ENCODE results near the gene DCDC2C.

DCDC2C gene

GRCh38 chr2:3677436-3677835 is 25.9 kb upstream of the DCDC2C start:
- H3K27me3 ChIP-seq (ENCODE audit: insufficient read depth, low read length), result no peaks in the 10 kb centered on the region

GRCh38 chr2:3678212-3678611 is 25.2 kb upstream of the DCDC2C start:
- Histone ChIP-seq H3K4me1 (ENCODE audit: insufficient read depth, low read length, severe bottlenecking) (peaks cover 14% of the 10 kb centered on the region), H4K20me1 (ENCODE audit: insufficient read depth, low read length) (no peaks in the 10 kb centered on the region), H3F3A (ENCODE audit: insufficient read depth, low read length) (no peaks in the 10 kb centered on the region), H3K9ac (ENCODE audit: low read length) (no peak overlapping the region), H3K27me3 (ENCODE audit: insufficient read depth, low read length) (no peaks in the 10 kb centered on the region), H2AFZ (ENCODE audit: low read length) (no peak overlapping the region), H3K9me2 (ENCODE audit: low read depth, low read length) (no peaks in the 10 kb centered on the region), H3K4me2 (ENCODE audit: low read length) (no peak overlapping the region), H3K79me2 (ENCODE audit: insufficient read depth, low read length) (no peaks in the 10 kb centered on the region), H3K4me3 (ENCODE audit: low read depth, low read length, poor library complexity, severe bottlenecking) (no peak overlapping the region), H3K9me3 (ENCODE audit: low read length) (no peaks in the 10 kb centered on the region), H3K27ac (ENCODE audit: low read depth, low read length, poor library complexity, severe bottlenecking) (no peak overlapping the region), H3K36me3 (ENCODE audit: insufficient read depth, low read length) (no peaks in the 10 kb centered on the region; the same call in 1 of the 2 replicates)
- TF ChIP-seq CTCF (IDR thresholded peaks at IDR 0.05; ENCODE audit: low read length), result no peak
- no peak for TF ChIP-seq EZH2 (IDR thresholded peaks at IDR 0.05; ENCODE audit: borderline replicate concordance, low read length)

More at GRCh38 chr2:3677436-3677835, 25.9 kb upstream of the DCDC2C start:
- no peaks in the 10 kb centered on the region for H4K20me1 ChIP-seq (ENCODE audit: insufficient read depth, low read length)
- H3K4me1 ChIP-seq (ENCODE audit: insufficient read depth, low read length, severe bottlenecking), result peaks cover 14% of the 10 kb centered on the region
- no peak overlapping the region for H3K27ac ChIP-seq (ENCODE audit: low read depth, low read length, poor library complexity, severe bottlenecking)
- H3K4me2 ChIP-seq (ENCODE audit: low read length), result no peak overlapping the region
- H2AFZ ChIP-seq (ENCODE audit: low read length), result no peak overlapping the region
- H3K9me3 ChIP-seq (ENCODE audit: low read length), result no peaks in the 10 kb centered on the region
- H3K36me3 ChIP-seq (ENCODE audit: insufficient read depth, low read length), result no peaks in the 10 kb centered on the region; the same call in 1 of the 2 replicates
- no peak overlapping the region for H3K9ac ChIP-seq (ENCODE audit: low read length)
- H3F3A ChIP-seq (ENCODE audit: insufficient read depth, low read length), result no peaks in the 10 kb centered on the region
- TF ChIP-seq CTCF (IDR thresholded peaks at IDR 0.05; ENCODE audit: low read length) (no peak), EZH2 (IDR thresholded peaks at IDR 0.05; ENCODE audit: borderline replicate concordance, low read length) (no peak)
- H3K79me2 ChIP-seq (ENCODE audit: insufficient read depth, low read length), result no peaks in the 10 kb centered on the region
- no peaks in the 10 kb centered on the region for H3K9me2 ChIP-seq (ENCODE audit: low read depth, low read length)
- H3K4me3 ChIP-seq (ENCODE audit: low read depth, low read length, poor library complexity, severe bottlenecking), result no peak overlapping the region

GRCh38 chr2:3679180-3679579 is 24.2 kb upstream of the DCDC2C start:
- H3K9ac ChIP-seq (ENCODE audit: low read length), result no peak overlapping the region
- H3K4me1 ChIP-seq (ENCODE audit: insufficient read depth, low read length, severe bottlenecking), result peaks cover 14% of the 10 kb centered on the region
- H2AFZ ChIP-seq (ENCODE audit: low read length), result no peak overlapping the region
- no peak overlapping the region for H3K27ac ChIP-seq (ENCODE audit: low read depth, low read length, poor library complexity, severe bottlenecking)
- H3K79me2 ChIP-seq (ENCODE audit: insufficient read depth, low read length), result no peaks in the 10 kb centered on the region
- no peak for TF ChIP-seq EZH2 (IDR thresholded peaks at IDR 0.05; ENCODE audit: borderline replicate concordance, low read length)
- TF ChIP-seq CTCF (IDR thresholded peaks at IDR 0.05; ENCODE audit: low read length), result no peak
- no peaks in the 10 kb centered on the region; the same call in 1 of the 2 replicates for H3K36me3 ChIP-seq (ENCODE audit: insufficient read depth, low read length)
- H3K27me3 ChIP-seq (ENCODE audit: insufficient read depth, low read length), result no peaks in the 10 kb centered on the region
- no peak overlapping the region for H3K4me2 ChIP-seq (ENCODE audit: low read length)
- H3K9me2 ChIP-seq (ENCODE audit: low read depth, low read length), result no peaks in the 10 kb centered on the region
- H3K4me3 ChIP-seq (ENCODE audit: low read depth, low read length, poor library complexity, severe bottlenecking), result no peak overlapping the region
- H3K9me3 ChIP-seq (ENCODE audit: low read length), result no peaks in the 10 kb centered on the region
- H3F3A ChIP-seq (ENCODE audit: insufficient read depth, low read length), result no peaks in the 10 kb centered on the region
- H4K20me1 ChIP-seq (ENCODE audit: insufficient read depth, low read length), result no peaks in the 10 kb centered on the region
